Endodermal cell (in vitro differentiated cells): ENCODE measurements around the gene SLC25A21. TPM values are rescaled to one million over a fixed set of nuclear protein-coding genes. Genes with fewer than 3 reads are reported as not detected.

Source experiments
- DNase-seq: peaks from one replicate; pipeline ENCODE4 v3.0.0-alpha.2; 2017
- H3K27ac ChIP-seq: 2 replicates; pipeline ENCODE4 v1.5.1; 2013; ENCODE audit warnings: mild to moderate bottlenecking, low read depth, low read length, moderate library complexity
- H3K27me3 ChIP-seq: 2 replicates; pipeline ENCODE4 v1.6.1; 2013; ENCODE audit warnings: mild to moderate bottlenecking, low read length, moderate library complexity; ENCODE audit not compliant: insufficient read depth, control insufficient read depth, poor library complexity, severe bottlenecking
- H3K36me3 ChIP-seq: 2 replicates; pipeline ENCODE4 v1.7.0; 2013; ENCODE audit warnings: mild to moderate bottlenecking, low read length, moderate library complexity; ENCODE audit not compliant: control insufficient read depth, insufficient read depth
- H3K4me1 ChIP-seq: one replicate; pipeline ENCODE4 v1.7.0; 2013; ENCODE audit warnings: low read length; ENCODE audit not compliant: control insufficient read depth, insufficient read depth
- H3K4me3 ChIP-seq: 2 replicates; pipeline ENCODE4 v1.5.1; 2013; ENCODE audit warnings: mild to moderate bottlenecking, low read length, moderate library complexity
- H3K9ac ChIP-seq: 2 replicates; pipeline ENCODE4 v1.6.1; 2013; ENCODE audit warnings: mild to moderate bottlenecking, low read length, moderate library complexity; ENCODE audit not compliant: poor library complexity, severe bottlenecking; ENCODE audit errors: extremely low read depth
- H3K9me3 ChIP-seq: 2 replicates; pipeline ENCODE4 v1.6.1; 2013; ENCODE audit warnings: mild to moderate bottlenecking, low read length, moderate library complexity; ENCODE audit not compliant: control insufficient read depth
- H3K27ac Mint-ChIP-seq: 2 replicates; pipeline ENCODE4 v1.8.0; 2020; ENCODE audit warnings: mixed read lengths
- H3K27me3 Mint-ChIP-seq: 2 replicates; pipeline ENCODE4 v1.8.0; 2021; ENCODE audit warnings: mild to moderate bottlenecking, mixed read lengths; ENCODE audit not compliant: insufficient read depth
- H3K36me3 Mint-ChIP-seq: 2 replicates; pipeline ENCODE4 v1.8.0; 2020; ENCODE audit warnings: low read depth, mixed read lengths
- H3K4me1 Mint-ChIP-seq: 2 replicates; pipeline ENCODE4 v1.8.0; 2020; ENCODE audit warnings: mixed read lengths
- H3K4me3 Mint-ChIP-seq: 2 replicates; pipeline ENCODE4 v1.8.0; 2020; ENCODE audit warnings: mild to moderate bottlenecking, moderate library complexity, mixed read lengths
- H3K9me3 Mint-ChIP-seq: 2 replicates; pipeline ENCODE4 v1.8.0; 2020; ENCODE audit warnings: mild to moderate bottlenecking, mixed read lengths
- WGBS, 2 experiments: methylation state at CpG; one replicate each; pipeline versions ENCODE4 v1.1.5 to v1.1.7; 2013; ENCODE audit warnings: missing lambda C conversion rate in 2 of 2, mixed read lengths in 1 of 2; ENCODE audit not compliant: insufficient coverage in 1 of 2, insufficient read length in 1 of 2; 5-methylcytosine and 5-hydroxymethylcytosine counted together
- total RNA-seq, 2 donors: library from RNA; stranded (reverse); fragmentation: NEBNext Ultra II Directional in 1 of 2; extraction: Animal tissue kit (Norgen Biotek cat#: 25700) in 1 of 2; gene quantifications; 2 replicates in 1 of 2; 3 replicates in 1 of 2; pipeline ENCODE4 v1.2.1, GENCODE V29; 2021
- TF ChIP-seq, protein P1 (sequence below): fragments of 200-600 bp; sonication (generic); conservative IDR thresholded peaks from 2 replicates; pipeline ENCODE4 v1.5.0; 2021; ENCODE audit warnings: antibody characterized with exemption, mild to moderate bottlenecking

The SLC25A21 gene
- total RNA-seq, 2 donors from 2014 or later, result 1.9 TPM

DNA sequence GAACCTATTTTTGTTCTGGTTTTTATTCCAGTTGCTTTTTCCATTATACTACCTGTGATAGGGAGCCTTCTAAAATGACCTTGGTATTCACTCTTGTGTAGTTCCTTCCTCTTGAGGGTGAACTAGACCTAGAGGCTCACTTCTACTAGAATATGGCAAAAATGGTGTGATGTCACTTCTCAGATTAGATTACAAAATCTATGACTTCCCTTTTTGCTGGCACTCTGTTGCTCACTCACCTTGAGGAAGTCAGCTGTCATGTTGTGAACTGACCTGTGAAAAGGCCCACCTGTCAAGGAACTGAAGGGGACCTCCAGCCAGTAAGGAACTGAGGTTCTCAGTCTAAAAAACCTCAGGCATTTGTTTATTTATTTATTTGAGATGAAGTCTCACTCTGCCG is 31.0 kb upstream of the SLC25A21 start:
- Histone ChIP-seq H3K4me1 (no peaks in the 10 kb centered on the region), H3K4me3 (no peak overlapping the region), H3K9ac (no peak overlapping the region), H3K27me3 (no peaks in the 10 kb centered on the region), H3K36me3 (peaks cover 12% of the 10 kb centered on the region), H3K27ac (no peak overlapping the region), H3K9me3 (peaks cover 38% of the 10 kb centered on the region)
- Mint-ChIP-seq H3K4me3 (no peak overlapping the region), H3K4me1 (peaks cover 2% of the 10 kb centered on the region), H3K27me3 (no peaks in the 10 kb centered on the region), H3K9me3 (peaks cover 40% of the 10 kb centered on the region), H3K27ac (no peak overlapping the region), H3K36me3 (peaks cover 30% of the 10 kb centered on the region)
- TF ChIP-seq, protein P1, sequence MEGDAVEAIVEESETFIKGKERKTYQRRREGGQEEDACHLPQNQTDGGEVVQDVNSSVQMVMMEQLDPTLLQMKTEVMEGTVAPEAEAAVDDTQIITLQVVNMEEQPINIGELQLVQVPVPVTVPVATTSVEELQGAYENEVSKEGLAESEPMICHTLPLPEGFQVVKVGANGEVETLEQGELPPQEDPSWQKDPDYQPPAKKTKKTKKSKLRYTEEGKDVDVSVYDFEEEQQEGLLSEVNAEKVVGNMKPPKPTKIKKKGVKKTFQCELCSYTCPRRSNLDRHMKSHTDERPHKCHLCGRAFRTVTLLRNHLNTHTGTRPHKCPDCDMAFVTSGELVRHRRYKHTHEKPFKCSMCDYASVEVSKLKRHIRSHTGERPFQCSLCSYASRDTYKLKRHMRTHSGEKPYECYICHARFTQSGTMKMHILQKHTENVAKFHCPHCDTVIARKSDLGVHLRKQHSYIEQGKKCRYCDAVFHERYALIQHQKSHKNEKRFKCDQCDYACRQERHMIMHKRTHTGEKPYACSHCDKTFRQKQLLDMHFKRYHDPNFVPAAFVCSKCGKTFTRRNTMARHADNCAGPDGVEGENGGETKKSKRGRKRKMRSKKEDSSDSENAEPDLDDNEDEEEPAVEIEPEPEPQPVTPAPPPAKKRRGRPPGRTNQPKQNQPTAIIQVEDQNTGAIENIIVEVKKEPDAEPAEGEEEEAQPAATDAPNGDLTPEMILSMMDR, result no peak
- DNase-seq, result no peak
- whole genome bisulfite sequencing, 2 experiments, result 95 to 100% methylated on average over 1 of the region's 1 CpG

DNA sequence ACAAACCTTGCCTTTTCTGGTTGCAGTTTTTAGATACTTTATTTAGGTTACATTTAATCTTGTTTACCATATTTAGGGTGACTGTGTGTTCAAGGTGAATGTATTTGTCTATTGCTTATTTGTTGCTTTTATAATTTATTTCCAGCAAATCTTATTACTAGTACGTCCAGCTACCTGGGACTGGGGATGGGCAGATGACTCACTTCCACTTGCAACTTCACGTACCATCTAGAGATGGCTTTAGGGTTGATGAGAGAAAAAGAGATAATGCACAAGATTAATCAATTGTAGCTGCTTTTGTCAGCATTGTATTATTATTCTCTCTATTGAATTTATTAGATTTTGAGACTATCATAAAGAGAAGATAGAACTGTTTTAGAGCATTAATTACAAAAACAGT is 30.4 kb upstream of the SLC25A21 start:
- H3K4me1 ChIP-seq, result no peaks in the 10 kb centered on the region
- no peak overlapping the region for H3K27ac ChIP-seq
- peaks cover 12% of the 10 kb centered on the region for H3K36me3 ChIP-seq
- H3K9me3 ChIP-seq, result peaks cover 34% of the 10 kb centered on the region
- TF ChIP-seq, protein P1, result no peak
- H3K4me3 Mint-ChIP-seq, result no peak overlapping the region
- no peaks in the 10 kb centered on the region for H3K27me3 Mint-ChIP-seq
- DNase-seq, result no peak
- peaks cover 38% of the 10 kb centered on the region for H3K9me3 Mint-ChIP-seq
- no peak overlapping the region for H3K4me3 ChIP-seq
- H3K36me3 Mint-ChIP-seq, result peaks cover 30% of the 10 kb centered on the region
- peaks cover 5% of the 10 kb centered on the region for H3K4me1 Mint-ChIP-seq
- H3K27ac Mint-ChIP-seq, result no peak overlapping the region
- H3K9ac ChIP-seq, result no peak overlapping the region
- H3K27me3 ChIP-seq, result no peaks in the 10 kb centered on the region
- WGBS, 2 experiments, result 100% methylated on average over 2 of the region's 2 CpGs; no CpG with 5 or more reads in 1 of the 2 experiments

DNA sequence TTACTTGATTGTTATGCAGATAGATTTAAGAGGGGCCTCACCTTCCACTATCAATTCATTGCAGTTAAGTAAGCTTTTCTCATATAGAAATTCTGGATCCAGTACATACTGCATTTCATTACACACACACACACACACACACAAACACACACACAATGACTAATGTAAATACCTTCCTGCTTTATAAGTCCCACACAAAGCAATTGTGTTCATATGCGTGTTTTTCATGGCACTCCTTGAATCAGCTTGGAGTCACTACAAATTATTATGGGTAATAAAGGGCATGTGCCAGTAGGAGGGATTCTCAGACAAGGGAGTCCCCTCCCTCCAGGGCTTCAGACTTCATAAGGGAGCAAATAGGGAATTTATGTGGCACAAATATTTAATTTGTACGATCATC is 29.9 kb upstream of the SLC25A21 start:
- Histone ChIP-seq H3K4me3 (no peak overlapping the region), H3K27me3 (no peaks in the 10 kb centered on the region), H3K9ac (no peak overlapping the region), H3K4me1 (no peaks in the 10 kb centered on the region), H3K36me3 (peaks cover 12% of the 10 kb centered on the region), H3K27ac (no peak overlapping the region), H3K9me3 (peaks cover 30% of the 10 kb centered on the region)
- no peak for DNase-seq
- Mint-ChIP-seq H3K36me3 (peaks cover 30% of the 10 kb centered on the region), H3K27me3 (no peaks in the 10 kb centered on the region), H3K4me1 (peaks cover 8% of the 10 kb centered on the region), H3K4me3 (no peak overlapping the region), H3K9me3 (peaks cover 37% of the 10 kb centered on the region), H3K27ac (no peak overlapping the region)
- TF ChIP-seq, protein P1, result no peak
- 90 to 92% methylated on average over 2 of the region's 2 CpGs for WGBS, 2 experiments
